NCI-H2196 (cell line): ENCODE results near the gene UNC5A.
"Not testable (repeated sequence)": the region's sequence is repeated elsewhere in the genome, so short reads cannot be mapped to it uniquely, and the experiment has no call there.

Source experiments
- DNase-seq: peaks from one replicate; lab custom pipeline; 2025; ENCODE audit not compliant: unreplicated experiment; lab: John Stamatoyannopoulos, UW

UNC5A gene

DNA sequence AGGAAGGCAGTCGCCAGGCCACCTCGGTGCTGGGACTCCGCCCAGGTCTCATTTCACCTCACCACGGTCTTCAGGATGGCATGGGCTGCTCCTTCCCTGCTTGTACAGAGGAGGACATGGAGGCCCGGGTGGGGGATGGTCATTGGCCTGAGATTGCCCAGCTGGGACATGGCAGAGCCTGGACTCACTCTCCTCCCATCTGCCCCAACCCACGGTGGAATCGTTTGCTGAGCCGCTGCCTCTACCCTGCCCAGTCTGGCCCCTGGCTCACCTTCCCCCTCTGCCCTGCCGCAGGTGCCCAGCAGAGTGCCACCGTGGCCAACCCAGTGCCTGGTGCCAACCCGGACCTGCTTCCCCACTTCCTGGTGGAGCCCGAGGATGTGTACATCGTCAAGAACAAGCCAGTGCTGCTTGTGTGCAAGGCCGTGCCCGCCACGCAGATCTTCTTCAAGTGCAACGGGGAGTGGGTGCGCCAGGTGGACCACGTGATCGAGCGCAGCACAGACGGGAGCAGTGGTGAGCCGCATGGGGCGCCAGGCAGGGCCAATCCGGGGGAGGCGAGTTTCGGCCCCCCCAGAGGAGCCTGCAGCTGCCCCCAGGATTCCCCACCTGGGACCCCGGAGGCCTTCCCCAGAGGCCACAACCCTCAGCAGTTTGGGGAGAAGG lies 52.1 kb downstream of the UNC5A start:
- DNase-seq, result no peak

DNA sequence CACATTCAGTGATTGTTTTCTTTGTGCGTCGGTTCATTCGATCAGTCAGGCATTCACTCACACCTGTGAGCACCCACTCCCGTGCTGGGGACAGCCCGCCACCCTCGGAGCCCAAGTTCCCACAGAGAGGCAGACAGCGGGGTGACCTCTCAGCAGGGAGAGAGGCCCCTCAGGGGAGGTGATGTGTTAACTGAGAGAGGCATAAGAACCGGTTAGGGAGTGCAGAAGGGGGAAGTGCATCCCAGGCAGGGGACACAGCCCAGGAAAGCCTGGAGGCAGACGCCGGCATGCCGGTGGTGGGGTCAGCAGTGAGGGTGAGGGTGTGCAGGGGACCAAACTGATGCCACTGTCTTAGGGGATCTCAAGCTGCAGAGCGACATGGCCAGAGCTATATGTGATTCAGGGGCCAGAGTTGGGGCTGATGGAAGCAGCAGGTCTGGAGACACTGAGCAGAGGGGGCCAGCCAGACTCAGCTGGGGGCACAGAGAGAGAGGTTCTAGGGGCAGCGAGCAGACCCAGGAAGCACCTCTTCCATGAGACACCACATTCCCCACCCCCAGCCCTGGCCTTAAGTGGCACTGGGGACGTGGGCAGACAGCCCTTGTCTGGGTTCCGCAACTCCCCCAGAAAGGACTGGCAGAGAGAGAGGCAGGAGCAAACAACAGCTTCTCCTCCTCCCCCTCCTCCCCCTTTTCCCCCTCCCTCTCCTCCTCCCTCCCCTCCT lies 52.8 kb downstream of the UNC5A start:
- no peak for DNase-seq

DNA sequence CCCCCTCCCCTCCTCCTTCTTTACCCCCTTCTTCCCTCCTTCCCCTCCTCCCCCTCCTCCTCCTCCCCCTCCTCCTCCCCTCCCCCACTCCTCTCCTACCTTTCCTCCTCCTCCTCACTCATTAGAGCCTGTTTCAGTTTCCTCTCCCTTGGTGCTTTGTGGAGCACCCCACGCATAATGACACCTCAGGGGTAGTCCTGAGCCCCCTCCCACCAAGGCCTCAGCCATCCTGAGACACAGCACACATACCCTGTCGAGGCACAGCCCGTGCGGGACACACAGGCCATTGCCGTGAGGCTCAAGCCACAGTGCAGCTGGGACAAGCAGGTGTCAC lies 53.4 kb downstream of the UNC5A start:
- no peak for DNase-seq

DNA sequence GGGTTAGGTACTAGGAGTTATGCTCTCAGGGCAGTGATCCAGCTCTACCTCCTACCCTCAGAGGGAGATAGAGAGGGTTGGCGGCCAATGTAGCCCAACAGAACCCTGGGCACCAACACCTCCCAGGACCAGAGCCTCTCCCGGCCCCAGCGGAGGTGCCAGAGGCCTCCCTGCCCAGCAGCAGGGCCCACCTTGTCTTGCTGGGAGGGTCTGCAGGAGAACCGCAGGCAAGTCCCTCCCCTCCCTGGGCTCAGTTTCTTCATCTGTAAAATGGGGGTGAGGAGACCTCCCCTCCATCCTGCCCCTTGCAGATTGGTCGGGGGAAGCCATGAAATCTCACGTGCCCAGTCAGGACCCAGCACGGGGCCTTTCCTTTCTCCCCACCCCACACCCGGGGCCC lies 54.4 kb downstream of the UNC5A start:
- DNase-seq, result no peak

DNA sequence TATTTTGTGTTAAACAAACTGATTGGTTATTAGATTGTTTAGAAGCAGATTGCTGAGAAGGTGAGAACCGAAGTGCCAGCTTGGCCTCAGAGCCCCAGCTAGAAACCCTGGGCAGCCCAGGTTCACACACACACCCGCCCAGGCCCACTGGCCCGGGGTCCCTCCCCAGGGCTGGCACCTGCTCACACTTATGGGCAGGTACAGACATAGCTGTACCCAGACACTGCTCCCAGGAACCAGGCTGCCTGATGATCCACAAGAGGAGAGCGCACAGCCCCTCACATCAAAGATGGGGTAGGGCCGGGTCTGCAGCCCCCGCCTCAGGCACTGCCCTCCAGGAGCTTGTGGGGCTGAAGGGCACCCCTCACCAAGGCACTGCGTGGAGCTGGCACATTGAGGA lies 55.6 kb downstream of the UNC5A start:
- no peak for DNase-seq

DNA sequence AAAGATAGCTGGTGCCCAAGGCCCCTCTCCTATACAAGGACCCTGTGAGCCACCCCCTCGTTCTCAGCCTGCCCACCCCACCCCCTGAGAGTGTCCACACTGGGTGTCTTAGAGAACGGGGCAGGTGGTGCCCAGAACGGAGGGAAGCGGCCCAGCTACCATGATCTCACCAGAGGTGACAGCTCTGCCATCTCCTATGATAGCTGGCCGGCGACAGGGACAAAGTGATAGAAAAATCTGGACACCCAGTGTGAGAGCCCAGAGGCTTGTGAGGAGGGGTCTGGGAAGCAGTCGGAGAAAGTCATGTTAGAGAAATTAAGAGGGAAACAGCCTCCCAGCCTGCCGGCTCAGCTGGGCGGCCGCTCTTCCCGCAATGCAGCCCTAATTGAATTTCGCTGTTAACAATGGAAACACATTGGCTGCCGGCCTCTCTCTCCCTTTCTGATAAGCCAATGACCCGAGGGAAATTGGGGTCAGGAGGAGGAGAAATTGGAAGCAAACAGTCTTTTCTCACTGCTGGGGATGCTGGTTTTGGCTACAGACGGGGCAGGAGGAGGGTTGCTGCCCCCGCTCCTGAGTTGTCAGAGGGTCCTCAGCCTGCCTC lies 56.5 kb downstream of the UNC5A start:
- no peak for DNase-seq

DNA sequence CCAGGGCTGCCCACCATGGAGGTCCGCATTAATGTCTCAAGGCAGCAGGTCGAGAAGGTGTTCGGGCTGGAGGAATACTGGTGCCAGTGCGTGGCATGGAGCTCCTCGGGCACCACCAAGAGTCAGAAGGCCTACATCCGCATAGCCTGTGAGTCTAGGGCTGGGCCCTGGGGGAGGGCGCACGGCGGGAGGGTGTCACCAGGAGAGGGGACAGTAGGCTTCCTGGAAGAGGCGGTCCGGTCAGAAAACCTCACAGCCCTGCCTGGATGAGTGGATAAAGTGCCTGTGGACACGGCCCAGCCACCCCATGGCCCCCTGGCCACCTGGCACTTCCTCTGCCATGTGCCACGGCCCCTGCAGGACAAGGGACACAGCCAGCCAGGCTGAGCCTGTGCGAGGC lies 57.8 kb downstream of the UNC5A start:
- DNase-seq, result no peak

DNA sequence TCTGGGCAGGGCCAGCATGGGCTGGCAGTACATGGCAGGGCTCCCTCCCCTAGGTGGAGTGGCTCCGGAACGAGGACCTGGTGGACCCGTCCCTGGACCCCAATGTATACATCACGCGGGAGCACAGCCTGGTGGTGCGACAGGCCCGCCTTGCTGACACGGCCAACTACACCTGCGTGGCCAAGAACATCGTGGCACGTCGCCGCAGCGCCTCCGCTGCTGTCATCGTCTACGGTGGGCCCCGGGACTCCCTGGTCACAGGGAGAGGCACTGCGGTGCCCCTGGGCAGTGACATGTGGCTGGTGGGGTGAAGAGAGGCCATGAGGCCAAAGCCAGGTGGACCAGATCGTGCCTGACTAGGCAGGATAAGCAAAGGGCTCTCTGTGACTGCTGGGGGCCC lies 58.4 kb downstream of the UNC5A start:
- no peak for DNase-seq

DNA sequence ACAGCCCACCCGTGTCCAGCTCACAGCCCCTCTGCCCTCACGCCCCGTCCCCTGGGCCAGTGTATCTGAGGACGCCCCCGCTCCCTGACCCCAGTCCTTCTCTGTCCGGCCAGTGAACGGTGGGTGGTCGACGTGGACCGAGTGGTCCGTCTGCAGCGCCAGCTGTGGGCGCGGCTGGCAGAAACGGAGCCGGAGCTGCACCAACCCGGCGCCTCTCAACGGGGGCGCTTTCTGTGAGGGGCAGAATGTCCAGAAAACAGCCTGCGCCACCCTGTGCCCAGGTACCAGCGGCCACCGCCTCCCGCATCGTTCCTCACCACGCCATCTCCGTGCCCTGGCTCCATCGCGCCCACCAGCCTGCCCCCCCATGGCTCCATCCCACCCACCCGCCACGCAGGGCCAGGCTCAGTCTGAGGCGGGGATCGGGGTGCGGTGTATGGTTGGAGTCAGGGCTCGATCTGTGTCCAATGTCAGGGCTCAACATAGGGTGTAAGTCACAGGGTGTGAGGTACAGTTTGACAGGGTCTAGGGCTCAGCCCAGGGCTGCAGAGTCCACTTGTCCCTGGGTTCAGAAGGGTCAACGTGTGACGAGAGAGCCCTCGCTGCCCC lies 59.2 kb downstream of the UNC5A start:
- DNase-seq, result no peak

DNA sequence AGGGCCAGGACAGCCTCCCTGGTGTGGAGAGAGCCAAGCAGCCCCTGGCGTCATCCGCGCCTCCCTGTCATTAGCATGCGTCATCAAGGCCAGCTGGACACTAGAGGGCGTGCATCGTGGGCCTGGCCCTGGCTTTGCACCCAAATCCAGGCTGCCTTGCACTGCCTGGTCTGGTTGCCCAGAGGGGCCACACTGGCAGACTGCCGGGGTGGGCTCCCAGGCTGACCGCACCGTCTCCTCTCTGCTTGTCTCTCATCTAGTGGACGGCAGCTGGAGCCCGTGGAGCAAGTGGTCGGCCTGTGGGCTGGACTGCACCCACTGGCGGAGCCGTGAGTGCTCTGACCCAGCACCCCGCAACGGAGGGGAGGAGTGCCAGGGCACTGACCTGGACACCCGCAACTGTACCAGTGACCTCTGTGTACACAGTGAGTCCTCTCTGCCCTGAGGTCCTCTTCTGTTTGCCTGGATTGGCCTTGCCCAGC lies 59.8 kb downstream of the UNC5A start:
- no peak for DNase-seq

DNA sequence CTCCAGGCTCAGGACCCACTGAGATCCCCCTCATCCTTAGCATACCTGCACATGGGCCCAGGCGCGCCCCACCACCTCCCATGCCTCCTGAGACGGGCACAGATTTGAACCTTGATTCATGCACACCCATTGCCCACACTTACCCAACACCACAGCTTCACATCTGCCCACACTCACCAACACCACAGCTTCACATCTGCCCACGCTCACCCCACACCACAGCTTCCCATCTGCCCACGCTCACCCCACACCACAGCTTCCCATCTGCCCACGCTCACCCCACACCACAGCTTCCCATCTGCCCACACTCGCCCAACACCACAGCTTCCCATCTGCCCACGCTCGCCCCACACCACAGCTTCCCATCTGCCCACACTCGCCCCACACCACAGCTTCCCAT lies 60.3 kb downstream of the UNC5A start:
- DNase-seq, result not testable (repeated sequence)

DNA sequence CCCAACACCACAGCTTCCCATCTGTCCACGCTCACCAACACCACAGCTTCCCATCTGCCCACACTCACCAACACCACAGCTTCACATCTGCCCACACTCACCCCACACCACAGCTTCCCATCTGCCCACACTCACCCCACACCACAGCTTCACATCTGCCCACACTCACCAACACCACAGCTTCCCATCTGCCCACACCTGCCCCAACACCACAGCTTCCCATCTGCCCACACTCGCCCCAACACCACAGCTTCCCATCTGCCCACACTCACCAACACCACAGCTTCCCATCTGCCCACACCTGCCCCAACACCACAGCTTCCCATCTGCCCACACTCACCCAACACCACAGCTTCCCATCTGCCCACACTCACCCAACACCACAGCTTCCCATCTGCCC lies 62.2 kb downstream of the UNC5A start:
- DNase-seq, result not testable (repeated sequence)

DNA sequence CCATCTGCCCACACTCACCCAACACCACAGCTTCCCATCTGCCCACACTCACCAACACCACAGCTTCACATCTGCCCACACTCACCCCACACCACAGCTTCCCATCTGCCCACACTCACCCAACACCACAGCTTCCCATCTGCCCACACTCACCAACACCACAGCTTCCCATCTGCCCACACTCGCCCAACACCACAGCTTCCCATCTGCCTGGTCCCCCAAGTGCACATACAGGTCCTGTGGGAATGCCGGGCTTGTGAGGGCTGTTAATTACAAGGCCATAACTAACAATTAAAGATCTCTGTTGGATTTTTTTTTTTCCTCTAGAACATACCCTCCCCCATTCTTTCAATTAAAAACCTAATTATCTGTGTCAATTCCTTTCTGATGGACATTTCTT lies 62.7 kb downstream of the UNC5A start:
- DNase-seq, result not testable (repeated sequence)

DNA sequence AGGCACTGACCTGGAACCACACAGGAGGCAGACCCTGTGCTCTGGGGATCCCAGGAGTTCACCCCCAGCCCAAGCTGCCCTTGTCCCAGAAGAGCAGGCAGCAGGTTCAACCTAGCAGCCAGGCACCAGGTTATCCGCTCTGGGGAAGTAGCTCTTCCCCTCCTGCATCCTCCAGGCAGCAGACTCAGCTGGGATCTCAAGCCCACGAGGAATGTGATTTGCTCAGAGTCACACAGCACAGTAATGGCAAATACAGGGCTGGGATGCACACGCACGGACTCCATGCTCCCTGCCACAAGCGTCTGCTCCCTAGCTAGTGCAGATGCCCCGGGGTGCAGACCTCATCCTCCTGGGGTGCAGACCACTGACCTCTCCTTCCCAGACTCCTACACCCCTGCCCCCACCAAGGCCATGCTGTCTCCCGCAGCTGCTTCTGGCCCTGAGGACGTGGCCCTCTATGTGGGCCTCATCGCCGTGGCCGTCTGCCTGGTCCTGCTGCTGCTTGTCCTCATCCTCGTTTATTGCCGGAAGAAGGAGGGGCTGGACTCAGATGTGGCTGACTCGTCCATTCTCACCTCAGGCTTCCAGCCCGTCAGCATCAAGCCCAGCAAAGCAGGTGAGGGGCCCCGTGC lies 63.3 kb downstream of the UNC5A start:
- no peak for DNase-seq

DNA sequence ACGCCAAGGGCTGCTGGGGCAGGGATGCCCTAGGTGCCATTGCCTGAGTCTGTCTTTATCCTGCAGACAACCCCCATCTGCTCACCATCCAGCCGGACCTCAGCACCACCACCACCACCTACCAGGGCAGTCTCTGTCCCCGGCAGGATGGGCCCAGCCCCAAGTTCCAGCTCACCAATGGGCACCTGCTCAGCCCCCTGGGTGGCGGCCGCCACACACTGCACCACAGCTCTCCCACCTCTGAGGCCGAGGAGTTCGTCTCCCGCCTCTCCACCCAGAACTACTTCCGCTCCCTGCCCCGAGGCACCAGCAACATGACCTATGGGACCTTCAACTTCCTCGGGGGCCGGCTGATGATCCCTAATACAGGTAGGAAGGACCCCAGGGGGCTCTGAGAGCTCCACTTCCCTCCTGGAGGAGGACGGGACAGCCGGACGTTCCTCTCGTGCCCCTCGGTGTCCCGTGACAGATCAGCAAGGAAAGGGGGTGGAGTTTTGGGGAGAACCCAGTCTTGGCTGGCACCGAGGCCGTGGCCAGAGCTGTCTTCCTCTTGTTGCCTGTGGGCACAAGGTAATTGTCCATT lies 63.9 kb downstream of the UNC5A start:
- no peak for DNase-seq

DNA sequence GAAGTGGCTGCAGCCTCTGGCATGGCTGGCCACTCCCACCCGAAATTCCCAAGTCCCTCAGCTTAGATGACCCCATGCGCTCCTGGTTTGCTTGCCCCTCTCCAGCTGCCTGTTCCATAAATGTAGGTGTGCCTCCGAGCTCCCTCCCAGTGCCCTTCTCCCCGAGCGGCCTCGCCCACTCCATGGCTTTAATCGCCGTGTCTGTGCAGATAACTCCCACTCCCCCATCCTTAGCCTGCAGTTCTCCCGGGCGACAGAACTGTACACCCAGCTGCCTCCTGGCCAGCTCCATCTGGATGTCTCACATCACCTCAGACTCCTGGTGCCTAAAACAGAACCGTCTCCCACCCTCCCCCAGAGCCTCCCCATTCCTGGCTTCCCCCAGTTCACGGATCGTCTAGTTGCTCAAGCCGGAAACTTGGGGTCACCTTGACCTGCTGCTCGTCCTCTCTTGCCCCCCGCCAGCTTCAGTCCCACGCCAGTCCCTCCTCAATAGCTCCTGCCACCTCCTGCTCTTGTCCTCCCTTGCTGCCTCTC lies 64.7 kb downstream of the UNC5A start:
- DNase-seq, result no peak

DNA sequence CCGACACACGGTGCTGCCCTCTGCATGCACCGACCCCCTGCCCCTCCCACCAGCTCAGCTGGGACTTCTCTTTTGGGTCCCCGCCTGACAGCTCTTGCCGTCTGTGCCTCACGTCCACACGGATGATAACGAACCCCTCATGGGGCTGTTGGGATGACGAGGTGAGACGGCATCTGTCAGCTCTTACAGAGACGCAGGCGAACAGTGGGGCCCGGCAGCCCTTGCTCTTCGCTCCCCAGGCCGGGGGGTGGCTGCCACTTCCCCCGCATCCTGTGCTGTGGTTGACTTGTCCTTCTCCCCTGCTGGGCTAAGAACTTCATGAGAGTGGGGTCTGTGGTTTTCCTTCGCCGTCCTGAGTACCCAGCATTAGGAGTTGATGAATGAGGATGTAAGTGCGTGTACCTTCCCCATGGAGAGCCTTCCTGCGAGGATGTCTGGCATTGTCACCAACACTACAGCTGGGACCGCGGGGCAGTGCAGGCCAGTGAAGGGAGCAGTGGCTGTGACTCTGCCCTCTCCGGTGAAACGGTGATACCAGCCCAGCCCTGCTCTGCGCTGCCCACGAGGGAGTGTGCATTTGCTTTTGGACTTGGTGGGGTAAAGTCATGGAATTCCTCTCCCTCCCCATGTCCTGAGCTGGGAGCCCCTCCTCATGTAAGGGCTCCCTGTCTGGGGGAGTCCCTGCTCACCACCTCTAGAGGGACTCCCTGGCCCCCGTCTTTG lies 65.6 kb downstream of the UNC5A start:
- no peak for DNase-seq

DNA sequence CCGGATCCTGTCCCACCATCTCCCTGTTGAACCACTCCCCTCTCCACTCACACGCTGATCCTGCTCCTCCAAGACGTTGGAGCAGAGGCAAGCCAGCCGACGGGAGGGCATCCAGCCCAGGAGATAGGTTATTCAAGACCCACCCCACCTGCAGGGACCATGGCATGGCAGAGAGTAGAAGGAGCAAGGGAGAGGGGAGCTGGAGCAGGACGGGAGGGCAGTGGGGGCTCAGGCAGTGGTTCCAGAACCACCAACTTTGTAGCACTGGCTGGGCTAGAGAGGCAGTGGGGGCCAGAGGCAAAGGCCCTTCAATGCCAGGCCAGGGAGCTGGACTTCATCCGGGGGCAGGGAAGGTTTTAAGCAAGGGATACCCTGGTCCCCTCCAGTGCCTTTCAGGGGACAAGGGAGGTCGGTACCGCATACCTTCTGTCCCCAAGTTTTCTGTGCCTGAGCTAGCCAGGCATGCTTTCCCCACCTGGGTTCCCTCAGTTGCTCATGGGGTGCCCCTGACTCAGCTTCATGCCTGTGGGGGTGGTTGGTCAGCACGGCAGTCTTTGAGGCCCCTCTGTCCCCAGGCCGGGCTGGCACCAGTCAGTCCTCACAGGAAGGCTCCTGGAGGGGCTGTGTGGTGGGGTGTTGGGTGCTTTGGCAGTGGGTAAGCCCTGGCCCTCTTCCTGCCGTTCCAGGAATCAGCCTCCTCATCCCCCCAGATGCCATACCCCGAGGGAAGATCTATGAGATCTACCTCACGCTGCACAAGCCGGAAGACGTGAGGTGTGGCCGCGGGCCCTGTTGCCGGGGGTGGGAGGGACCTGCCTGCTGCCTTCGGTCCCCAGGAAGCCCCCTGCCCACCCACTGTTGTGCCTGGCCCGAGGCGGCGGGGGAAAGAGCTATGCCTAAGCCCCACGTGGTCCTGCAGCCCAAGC lies 66.4 kb downstream of the UNC5A start:
- DNase-seq, result no peak

DNA sequence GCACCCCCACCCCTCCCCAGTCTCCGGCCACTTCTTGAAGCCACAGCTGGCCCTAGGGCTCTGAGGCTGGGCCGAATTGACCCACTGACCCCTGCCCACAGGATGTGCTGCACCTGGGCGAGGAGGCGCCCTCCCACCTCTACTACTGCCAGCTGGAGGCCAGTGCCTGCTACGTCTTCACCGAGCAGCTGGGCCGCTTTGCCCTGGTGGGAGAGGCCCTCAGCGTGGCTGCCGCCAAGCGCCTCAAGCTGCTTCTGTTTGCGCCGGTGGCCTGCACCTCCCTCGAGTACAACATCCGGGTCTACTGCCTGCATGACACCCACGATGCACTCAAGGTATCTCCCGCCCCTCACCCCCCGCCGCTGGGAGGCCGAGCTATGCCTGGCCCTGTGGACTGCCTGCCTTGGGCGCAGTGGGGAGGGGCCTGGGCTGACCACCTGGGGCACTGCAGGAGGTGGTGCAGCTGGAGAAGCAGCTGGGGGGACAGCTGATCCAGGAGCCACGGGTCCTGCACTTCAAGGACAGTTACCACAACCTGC lies 67.5 kb downstream of the UNC5A start:
- no peak for DNase-seq
